ENCODE results near the gene MACROD2. TPM values are rescaled to one million over a fixed set of nuclear protein-coding genes. Genes with fewer than 3 reads are reported as not detected.

MACROD2 gene
- polyA plus RNA-seq, 4 donors, result 1.00 to 4.8 (median 1.4) TPM

- H3K27me3 ChIP-seq (ENCODE audit: control insufficient read depth in 3 of 3, insufficient read depth in 3 of 3, low read length in 3 of 3), result no peaks in the 10 kb centered on the region
- H3K4me1 ChIP-seq (ENCODE audit: control insufficient read depth in 3 of 3, insufficient read depth in 2 of 3, low read depth in 1 of 3, low read length in 2 of 3), result no peaks in the 10 kb centered on the region
- FAIRE-seq (no peak), DNase-seq (no peak)
- H3K36me3 ChIP-seq (ENCODE audit: control insufficient read depth in 3 of 3, insufficient read depth in 2 of 3, low read depth in 1 of 3, low read length in 3 of 3), result no peaks in the 10 kb centered on the region
- 71 to 82% (median 76%) methylated on average over 3 of the region's 3 CpGs for WGBS, 3 donors
- H3K9me3 ChIP-seq (ENCODE audit: control insufficient read depth in 2 of 2, insufficient read depth in 1 of 2, low read depth in 1 of 2, low read length in 1 of 2), result no peaks in the 10 kb centered on the region
- H3K4me3 ChIP-seq (ENCODE audit: low read depth in 1 of 3, low read length in 3 of 3), result no peak overlapping the region
- no peak overlapping the region for H3K27ac ChIP-seq (ENCODE audit: low read depth in 1 of 3, low read length in 2 of 3)
Observed at GRCh38 chr20:15848126-15848525, 1852.8 kb downstream of the MACROD2 start.

GRCh38 chr20:15848995-15849610 lies 1853.8 kb downstream of the MACROD2 start:
- Histone ChIP-seq H3K27ac (ENCODE audit: low read depth in 1 of 3, low read length in 2 of 3) (no peak overlapping the region), H3K4me3 (ENCODE audit: low read depth in 1 of 3, low read length in 3 of 3) (no peak overlapping the region), H3K9me3 (ENCODE audit: control insufficient read depth in 2 of 2, insufficient read depth in 1 of 2, low read depth in 1 of 2, low read length in 1 of 2) (no peaks in the 10 kb centered on the region), H3K4me1 (ENCODE audit: control insufficient read depth in 3 of 3, insufficient read depth in 2 of 3, low read depth in 1 of 3, low read length in 2 of 3) (peaks cover 0 to under 1% (median 0%) of the 10 kb centered on the region in 3 donors), H3K27me3 (ENCODE audit: control insufficient read depth in 3 of 3, insufficient read depth in 3 of 3, low read length in 3 of 3) (no peaks in the 10 kb centered on the region), H3K36me3 (ENCODE audit: control insufficient read depth in 3 of 3, insufficient read depth in 2 of 3, low read depth in 1 of 3, low read length in 3 of 3) (no peaks in the 10 kb centered on the region)
- 72 to 81% (median 79%) methylated on average over 12 of the region's 12 CpGs for WGBS, 3 donors
- FAIRE-seq, result no peak
- DNase-seq, result no peak

DNA sequence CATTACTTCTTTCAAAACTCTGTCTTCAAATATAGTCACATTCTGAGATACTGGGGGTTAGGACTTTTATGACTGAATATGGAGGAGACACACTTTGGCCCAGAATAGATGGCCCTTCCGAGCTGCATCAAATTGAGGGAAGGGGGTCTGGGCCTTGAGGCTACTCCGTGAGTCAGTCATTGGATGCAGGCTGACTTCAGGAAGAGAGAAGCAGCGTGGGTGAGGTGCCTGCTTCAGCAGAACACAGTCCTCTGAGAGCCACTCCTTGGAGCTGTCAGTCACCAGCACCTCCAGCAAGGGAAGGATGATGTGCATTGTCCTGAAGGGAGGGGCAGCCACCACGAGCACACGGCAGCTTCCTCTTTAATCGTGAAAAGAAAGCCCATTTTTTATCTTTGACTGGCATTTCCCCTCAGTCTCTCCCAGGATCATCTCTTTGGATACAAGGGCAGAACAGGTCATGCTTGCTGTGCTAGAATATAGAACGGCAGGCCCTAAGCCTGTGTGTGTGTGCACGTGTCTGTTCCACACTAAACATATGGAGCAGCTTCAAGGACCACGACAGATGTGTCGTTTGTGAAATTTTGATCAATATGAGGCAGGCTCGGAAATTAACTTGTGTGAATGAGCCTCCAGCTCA lies 1856.4 kb downstream of the MACROD2 start:
- Histone ChIP-seq H3K9me3 (ENCODE audit: control insufficient read depth in 2 of 2, insufficient read depth in 1 of 2, low read depth in 1 of 2, low read length in 1 of 2) (no peaks in the 10 kb centered on the region), H3K27me3 (ENCODE audit: control insufficient read depth in 3 of 3, insufficient read depth in 3 of 3, low read length in 3 of 3) (no peaks in the 10 kb centered on the region), H3K4me3 (ENCODE audit: low read depth in 1 of 3, low read length in 3 of 3) (no peak overlapping the region), H3K4me1 (ENCODE audit: control insufficient read depth in 3 of 3, insufficient read depth in 2 of 3, low read depth in 1 of 3, low read length in 2 of 3) (peaks cover 0 to 4% (median 0%) of the 10 kb centered on the region in 3 donors), H3K27ac (ENCODE audit: low read depth in 1 of 3, low read length in 2 of 3) (no peak overlapping the region), H3K36me3 (ENCODE audit: control insufficient read depth in 3 of 3, insufficient read depth in 2 of 3, low read depth in 1 of 3, low read length in 3 of 3) (no peaks in the 10 kb centered on the region)
- DNase-seq (no peak), FAIRE-seq (no peak)
- 71 to 78% (median 76%) methylated on average over 11 of the region's 11 CpGs for WGBS, 3 donors

GRCh38 chr20:15854911-15855310 lies 1859.6 kb downstream of the MACROD2 start:
- Histone ChIP-seq H3K9me3 (ENCODE audit: control insufficient read depth in 2 of 2, insufficient read depth in 1 of 2, low read depth in 1 of 2, low read length in 1 of 2) (no peaks in the 10 kb centered on the region), H3K4me1 (ENCODE audit: control insufficient read depth in 3 of 3, insufficient read depth in 2 of 3, low read depth in 1 of 3, low read length in 2 of 3) (peaks cover 0 to 4% (median 0%) of the 10 kb centered on the region in 3 donors), H3K27ac (ENCODE audit: low read depth in 1 of 3, low read length in 2 of 3) (no peak overlapping the region), H3K36me3 (ENCODE audit: control insufficient read depth in 3 of 3, insufficient read depth in 2 of 3, low read depth in 1 of 3, low read length in 3 of 3) (no peaks in the 10 kb centered on the region), H3K27me3 (ENCODE audit: control insufficient read depth in 3 of 3, insufficient read depth in 3 of 3, low read length in 3 of 3) (no peaks in the 10 kb centered on the region), H3K4me3 (ENCODE audit: low read depth in 1 of 3, low read length in 3 of 3) (no peak overlapping the region)
- DNase-seq (no peak), FAIRE-seq (no peak)
- WGBS, 3 donors, result 58 to 76% (median 73%) methylated on average over 2 of the region's 2 CpGs

DNA sequence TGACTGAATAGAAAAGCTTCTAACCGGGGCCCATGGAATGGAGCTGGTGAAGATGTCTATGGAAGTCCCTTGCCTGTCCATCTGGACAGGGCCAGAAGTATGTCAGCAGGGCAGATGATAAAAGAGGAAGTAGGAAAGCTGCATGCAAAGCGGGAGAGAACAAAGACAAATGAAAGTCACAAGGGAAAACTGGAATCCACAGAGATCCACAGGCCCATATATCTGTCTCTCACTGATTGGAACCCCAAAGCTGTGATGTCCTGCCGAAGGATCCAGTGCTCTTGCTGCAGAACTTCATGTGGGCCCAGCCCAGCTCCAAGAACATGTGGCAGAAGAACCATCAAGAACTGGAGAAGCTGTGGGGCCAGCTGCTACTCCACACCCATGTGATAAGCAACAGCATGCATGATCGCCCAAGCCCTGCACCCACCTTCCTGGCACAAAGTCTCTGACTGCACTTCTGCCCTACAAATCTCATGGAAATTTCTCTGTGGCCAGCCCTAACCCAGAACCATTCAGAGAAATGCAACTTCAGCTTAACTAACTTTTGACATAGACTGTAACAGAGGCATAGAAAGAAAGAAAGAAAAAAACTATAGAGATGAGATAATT lies 1862.0 kb downstream of the MACROD2 start:
- 51 to 81% (median 70%) methylated on average over 4 of the region's 4 CpGs for WGBS, 3 donors
- Histone ChIP-seq H3K4me1 (ENCODE audit: control insufficient read depth in 3 of 3, insufficient read depth in 2 of 3, low read depth in 1 of 3, low read length in 2 of 3) (peaks cover 0 to 4% (median 0%) of the 10 kb centered on the region in 3 donors), H3K27ac (ENCODE audit: low read depth in 1 of 3, low read length in 2 of 3) (no peak overlapping the region), H3K4me3 (ENCODE audit: low read depth in 1 of 3, low read length in 3 of 3) (no peak overlapping the region), H3K27me3 (ENCODE audit: control insufficient read depth in 3 of 3, insufficient read depth in 3 of 3, low read length in 3 of 3) (no peaks in the 10 kb centered on the region), H3K9me3 (ENCODE audit: control insufficient read depth in 2 of 2, insufficient read depth in 1 of 2, low read depth in 1 of 2, low read length in 1 of 2) (no peaks in the 10 kb centered on the region), H3K36me3 (ENCODE audit: control insufficient read depth in 3 of 3, insufficient read depth in 2 of 3, low read depth in 1 of 3, low read length in 3 of 3) (no peaks in the 10 kb centered on the region)
- DNase-seq (no peak), FAIRE-seq (no peak)

DNA sequence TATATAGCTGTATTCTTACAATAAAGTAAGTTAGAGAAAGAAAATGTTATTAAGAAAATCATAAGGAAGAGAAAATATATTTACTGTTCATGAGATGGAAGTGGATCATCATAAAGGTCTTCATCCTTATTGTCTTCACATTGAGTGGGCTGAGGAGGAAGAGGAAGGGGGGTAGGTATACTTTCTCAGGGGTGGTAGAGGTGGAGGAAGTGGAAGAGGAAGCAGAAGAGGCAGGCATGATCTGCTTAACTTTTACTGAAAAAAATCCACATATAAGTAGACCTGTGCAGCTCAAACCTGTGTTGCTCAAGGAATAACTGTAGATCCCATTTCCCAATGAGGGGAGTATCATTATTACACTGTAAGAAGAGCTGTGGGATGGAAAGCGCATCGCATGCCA lies 1863.7 kb downstream of the MACROD2 start:
- WGBS, 3 donors, result 94 to 100% (median 98%) methylated on average over 2 of the region's 2 CpGs
- H3K27me3 ChIP-seq (ENCODE audit: control insufficient read depth in 3 of 3, insufficient read depth in 3 of 3, low read length in 3 of 3), result no peaks in the 10 kb centered on the region
- DNase-seq (no peak), FAIRE-seq (no peak)
- no peaks in the 10 kb centered on the region for H3K9me3 ChIP-seq (ENCODE audit: control insufficient read depth in 2 of 2, insufficient read depth in 1 of 2, low read depth in 1 of 2, low read length in 1 of 2)
- no peak overlapping the region for H3K27ac ChIP-seq (ENCODE audit: low read depth in 1 of 3, low read length in 2 of 3)
- H3K36me3 ChIP-seq (ENCODE audit: control insufficient read depth in 3 of 3, insufficient read depth in 2 of 3, low read depth in 1 of 3, low read length in 3 of 3), result no peaks in the 10 kb centered on the region
- no peak overlapping the region for H3K4me3 ChIP-seq (ENCODE audit: low read depth in 1 of 3, low read length in 3 of 3)
- peaks cover 0 to 6% (median 0%) of the 10 kb centered on the region in 3 donors for H3K4me1 ChIP-seq (ENCODE audit: control insufficient read depth in 3 of 3, insufficient read depth in 2 of 3, low read depth in 1 of 3, low read length in 2 of 3)

DNA sequence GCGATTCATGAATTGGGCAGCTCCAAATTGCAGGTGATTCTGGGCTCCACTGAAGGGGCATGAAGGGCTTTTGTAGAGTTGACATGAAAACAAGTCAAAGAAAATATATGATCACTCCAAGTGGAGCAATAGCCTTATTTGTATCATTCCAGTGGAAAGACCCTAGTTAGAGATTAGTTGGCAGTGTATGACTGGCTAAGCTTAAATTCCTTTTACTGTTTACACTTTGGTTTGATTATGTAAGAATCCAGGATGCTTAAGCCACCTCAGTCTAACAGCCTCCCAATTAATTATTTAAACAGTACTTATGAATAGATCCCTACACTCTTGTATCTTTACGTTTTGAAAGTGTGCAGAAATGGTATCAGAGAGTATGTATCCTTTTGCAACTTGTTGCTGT lies 1865.5 kb downstream of the MACROD2 start:
- Histone ChIP-seq H3K36me3 (ENCODE audit: control insufficient read depth in 3 of 3, insufficient read depth in 2 of 3, low read depth in 1 of 3, low read length in 3 of 3) (no peaks in the 10 kb centered on the region), H3K9me3 (ENCODE audit: control insufficient read depth in 2 of 2, insufficient read depth in 1 of 2, low read depth in 1 of 2, low read length in 1 of 2) (no peaks in the 10 kb centered on the region), H3K27me3 (ENCODE audit: control insufficient read depth in 3 of 3, insufficient read depth in 3 of 3, low read length in 3 of 3) (no peaks in the 10 kb centered on the region), H3K4me3 (ENCODE audit: low read depth in 1 of 3, low read length in 3 of 3) (no peak overlapping the region), H3K4me1 (ENCODE audit: control insufficient read depth in 3 of 3, insufficient read depth in 2 of 3, low read depth in 1 of 3, low read length in 2 of 3) (peaks cover 0 to 3% (median 0%) of the 10 kb centered on the region in 3 donors), H3K27ac (ENCODE audit: low read depth in 1 of 3, low read length in 2 of 3) (no peak overlapping the region)
- WGBS, 3 donors, result 73 to 82% (median 73%) methylated on average over 2 of the region's 2 CpGs
- FAIRE-seq, result no peak
- no peak for DNase-seq

DNA sequence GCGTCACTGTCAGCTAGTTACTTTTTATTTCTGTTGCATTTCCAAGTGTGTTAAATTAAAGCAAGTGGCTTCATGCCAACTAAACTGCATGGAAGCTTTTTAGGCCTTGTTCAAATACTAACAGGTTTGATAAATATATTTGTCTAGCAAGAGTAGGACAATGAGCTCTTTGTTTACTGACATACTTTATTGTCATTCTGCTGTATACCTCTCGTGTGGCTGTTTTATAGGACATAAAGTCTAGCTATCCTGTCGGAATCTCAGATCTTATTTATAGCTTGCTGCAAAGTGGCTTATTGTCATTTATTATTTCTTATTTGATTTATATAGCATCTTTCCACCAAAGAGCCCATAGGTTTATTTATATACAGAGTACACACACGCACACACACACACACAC lies 1866.9 kb downstream of the MACROD2 start:
- H3K27me3 ChIP-seq (ENCODE audit: control insufficient read depth in 3 of 3, insufficient read depth in 3 of 3, low read length in 3 of 3), result no peaks in the 10 kb centered on the region
- WGBS, 3 donors, result 17 to 56% (median 36%) methylated on average over 4 of the region's 4 CpGs
- no peaks in the 10 kb centered on the region for H3K36me3 ChIP-seq (ENCODE audit: control insufficient read depth in 3 of 3, insufficient read depth in 2 of 3, low read depth in 1 of 3, low read length in 3 of 3)
- peaks cover 0 to 3% (median 0%) of the 10 kb centered on the region in 3 donors for H3K4me1 ChIP-seq (ENCODE audit: control insufficient read depth in 3 of 3, insufficient read depth in 2 of 3, low read depth in 1 of 3, low read length in 2 of 3)
- FAIRE-seq (no peak), DNase-seq (no peak)
- H3K9me3 ChIP-seq (ENCODE audit: control insufficient read depth in 2 of 2, insufficient read depth in 1 of 2, low read depth in 1 of 2, low read length in 1 of 2), result no peaks in the 10 kb centered on the region
- H3K4me3 ChIP-seq (ENCODE audit: low read depth in 1 of 3, low read length in 3 of 3), result no peak overlapping the region
- no peak overlapping the region for H3K27ac ChIP-seq (ENCODE audit: low read depth in 1 of 3, low read length in 2 of 3)
